H1 (cell line): Measurements from ENCODE around the gene DBH. TPM values are rescaled to one million over a fixed set of nuclear protein-coding genes. Genes with fewer than 3 reads are reported as not detected.

Source experiments
- BRCA1 ChIP-seq: IDR thresholded peaks from 2 replicates; pipeline ENCODE4 v1.6.1; 2012; ENCODE audit warnings: low read depth, low read length, improper control_type of control experiment
- POLR2AphosphoS5 ChIP-seq: IDR thresholded peaks from 2 replicates; pipeline ENCODE4 v1.6.1; 2011; ENCODE audit warnings: low read depth, low read length
- SP1 ChIP-seq: IDR thresholded peaks from 2 replicates; pipeline ENCODE4 v1.6.1; 2011; ENCODE audit warnings: low read depth, low read length
- polyA plus RNA-seq, 7 experiments: library from polyadenylated mRNA; depleted of rRNA in 3 of 7; stranded (reverse) in 5 of 7; unstranded in 2 of 7; fragments of >200 nt in 5 of 7; fragments of 200-250 nt in 2 of 7; gene quantifications; 1 replicate in 5 of 7; 2 replicates in 1 of 7; 4 replicates in 1 of 7; pipeline versions ENCODE4 v1.2.1 to v1.2.3, GENCODE V29; 2011 to 2013; ENCODE audit warnings: missing spikeins in 2 of 7, mixed read lengths in 2 of 7
- total RNA-seq: library from RNA; stranded (reverse); fragmentation: NEBNext Ultra II Directional; extraction: Animal tissue kit (Norgen Biotek cat#: 25700); gene quantifications from 2 replicates; pipeline ENCODE4 v1.2.1, GENCODE V29; 2021
- TF ChIP-seq, protein P1 (sequence below): fragments of 300-600 bp; sonication (generic); IDR thresholded peaks from 2 replicates; pipeline ENCODE4 v1.7.1; 2012; ENCODE audit warnings: low read length, moderate library complexity, mild to moderate bottlenecking, inconsistent platforms; ENCODE audit not compliant: insufficient replicate concordance

Gene DBH
- total and polyA plus RNA-seq, 2 of the 8 experiments (the other 6 are each of a cell fraction or from before 2014, with no cell fraction given), result 0.18 TPM; not detected in 1

DNA sequence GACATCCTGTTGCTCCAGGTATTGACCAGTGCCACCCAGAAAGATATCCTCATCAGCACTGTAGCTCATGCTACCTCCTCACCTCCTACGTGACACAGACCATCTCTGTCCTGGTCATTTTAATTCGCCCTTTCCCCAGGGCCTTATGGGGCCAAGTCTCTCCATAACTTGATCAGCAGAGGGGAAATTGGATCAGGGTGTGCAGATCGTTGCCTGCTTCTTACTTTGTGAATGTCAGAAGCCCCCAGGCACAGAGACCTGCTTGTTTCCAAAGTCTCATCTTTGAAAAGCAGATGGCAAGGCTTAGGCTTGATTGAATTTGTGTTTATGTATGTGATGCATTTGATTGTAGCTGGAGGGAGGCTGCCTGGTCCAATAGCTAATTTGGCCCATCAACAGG is 8.8 kb upstream of the DBH start (continued):
- TF ChIP-seq, protein P1, sequence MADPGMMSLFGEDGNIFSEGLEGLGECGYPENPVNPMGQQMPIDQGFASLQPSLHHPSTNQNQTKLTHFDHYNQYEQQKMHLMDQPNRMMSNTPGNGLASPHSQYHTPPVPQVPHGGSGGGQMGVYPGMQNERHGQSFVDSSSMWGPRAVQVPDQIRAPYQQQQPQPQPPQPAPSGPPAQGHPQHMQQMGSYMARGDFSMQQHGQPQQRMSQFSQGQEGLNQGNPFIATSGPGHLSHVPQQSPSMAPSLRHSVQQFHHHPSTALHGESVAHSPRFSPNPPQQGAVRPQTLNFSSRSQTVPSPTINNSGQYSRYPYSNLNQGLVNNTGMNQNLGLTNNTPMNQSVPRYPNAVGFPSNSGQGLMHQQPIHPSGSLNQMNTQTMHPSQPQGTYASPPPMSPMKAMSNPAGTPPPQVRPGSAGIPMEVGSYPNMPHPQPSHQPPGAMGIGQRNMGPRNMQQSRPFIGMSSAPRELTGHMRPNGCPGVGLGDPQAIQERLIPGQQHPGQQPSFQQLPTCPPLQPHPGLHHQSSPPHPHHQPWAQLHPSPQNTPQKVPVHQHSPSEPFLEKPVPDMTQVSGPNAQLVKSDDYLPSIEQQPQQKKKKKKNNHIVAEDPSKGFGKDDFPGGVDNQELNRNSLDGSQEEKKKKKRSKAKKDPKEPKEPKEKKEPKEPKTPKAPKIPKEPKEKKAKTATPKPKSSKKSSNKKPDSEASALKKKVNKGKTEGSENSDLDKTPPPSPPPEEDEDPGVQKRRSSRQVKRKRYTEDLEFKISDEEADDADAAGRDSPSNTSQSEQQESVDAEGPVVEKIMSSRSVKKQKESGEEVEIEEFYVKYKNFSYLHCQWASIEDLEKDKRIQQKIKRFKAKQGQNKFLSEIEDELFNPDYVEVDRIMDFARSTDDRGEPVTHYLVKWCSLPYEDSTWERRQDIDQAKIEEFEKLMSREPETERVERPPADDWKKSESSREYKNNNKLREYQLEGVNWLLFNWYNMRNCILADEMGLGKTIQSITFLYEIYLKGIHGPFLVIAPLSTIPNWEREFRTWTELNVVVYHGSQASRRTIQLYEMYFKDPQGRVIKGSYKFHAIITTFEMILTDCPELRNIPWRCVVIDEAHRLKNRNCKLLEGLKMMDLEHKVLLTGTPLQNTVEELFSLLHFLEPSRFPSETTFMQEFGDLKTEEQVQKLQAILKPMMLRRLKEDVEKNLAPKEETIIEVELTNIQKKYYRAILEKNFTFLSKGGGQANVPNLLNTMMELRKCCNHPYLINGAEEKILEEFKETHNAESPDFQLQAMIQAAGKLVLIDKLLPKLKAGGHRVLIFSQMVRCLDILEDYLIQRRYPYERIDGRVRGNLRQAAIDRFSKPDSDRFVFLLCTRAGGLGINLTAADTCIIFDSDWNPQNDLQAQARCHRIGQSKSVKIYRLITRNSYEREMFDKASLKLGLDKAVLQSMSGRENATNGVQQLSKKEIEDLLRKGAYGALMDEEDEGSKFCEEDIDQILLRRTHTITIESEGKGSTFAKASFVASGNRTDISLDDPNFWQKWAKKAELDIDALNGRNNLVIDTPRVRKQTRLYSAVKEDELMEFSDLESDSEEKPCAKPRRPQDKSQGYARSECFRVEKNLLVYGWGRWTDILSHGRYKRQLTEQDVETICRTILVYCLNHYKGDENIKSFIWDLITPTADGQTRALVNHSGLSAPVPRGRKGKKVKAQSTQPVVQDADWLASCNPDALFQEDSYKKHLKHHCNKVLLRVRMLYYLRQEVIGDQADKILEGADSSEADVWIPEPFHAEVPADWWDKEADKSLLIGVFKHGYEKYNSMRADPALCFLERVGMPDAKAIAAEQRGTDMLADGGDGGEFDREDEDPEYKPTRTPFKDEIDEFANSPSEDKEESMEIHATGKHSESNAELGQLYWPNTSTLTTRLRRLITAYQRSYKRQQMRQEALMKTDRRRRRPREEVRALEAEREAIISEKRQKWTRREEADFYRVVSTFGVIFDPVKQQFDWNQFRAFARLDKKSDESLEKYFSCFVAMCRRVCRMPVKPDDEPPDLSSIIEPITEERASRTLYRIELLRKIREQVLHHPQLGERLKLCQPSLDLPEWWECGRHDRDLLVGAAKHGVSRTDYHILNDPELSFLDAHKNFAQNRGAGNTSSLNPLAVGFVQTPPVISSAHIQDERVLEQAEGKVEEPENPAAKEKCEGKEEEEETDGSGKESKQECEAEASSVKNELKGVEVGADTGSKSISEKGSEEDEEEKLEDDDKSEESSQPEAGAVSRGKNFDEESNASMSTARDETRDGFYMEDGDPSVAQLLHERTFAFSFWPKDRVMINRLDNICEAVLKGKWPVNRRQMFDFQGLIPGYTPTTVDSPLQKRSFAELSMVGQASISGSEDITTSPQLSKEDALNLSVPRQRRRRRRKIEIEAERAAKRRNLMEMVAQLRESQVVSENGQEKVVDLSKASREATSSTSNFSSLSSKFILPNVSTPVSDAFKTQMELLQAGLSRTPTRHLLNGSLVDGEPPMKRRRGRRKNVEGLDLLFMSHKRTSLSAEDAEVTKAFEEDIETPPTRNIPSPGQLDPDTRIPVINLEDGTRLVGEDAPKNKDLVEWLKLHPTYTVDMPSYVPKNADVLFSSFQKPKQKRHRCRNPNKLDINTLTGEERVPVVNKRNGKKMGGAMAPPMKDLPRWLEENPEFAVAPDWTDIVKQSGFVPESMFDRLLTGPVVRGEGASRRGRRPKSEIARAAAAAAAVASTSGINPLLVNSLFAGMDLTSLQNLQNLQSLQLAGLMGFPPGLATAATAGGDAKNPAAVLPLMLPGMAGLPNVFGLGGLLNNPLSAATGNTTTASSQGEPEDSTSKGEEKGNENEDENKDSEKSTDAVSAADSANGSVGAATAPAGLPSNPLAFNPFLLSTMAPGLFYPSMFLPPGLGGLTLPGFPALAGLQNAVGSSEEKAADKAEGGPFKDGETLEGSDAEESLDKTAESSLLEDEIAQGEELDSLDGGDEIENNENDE, result no peak
- TF ChIP-seq SP1 (no peak), BRCA1 (no peak), POLR2AphosphoS5 (no peak)
- TF ChIP-seq, all 59 proteins: peak for 0
